ENCODE results near the gene ANKS3.

The ANKS3 gene

DNA sequence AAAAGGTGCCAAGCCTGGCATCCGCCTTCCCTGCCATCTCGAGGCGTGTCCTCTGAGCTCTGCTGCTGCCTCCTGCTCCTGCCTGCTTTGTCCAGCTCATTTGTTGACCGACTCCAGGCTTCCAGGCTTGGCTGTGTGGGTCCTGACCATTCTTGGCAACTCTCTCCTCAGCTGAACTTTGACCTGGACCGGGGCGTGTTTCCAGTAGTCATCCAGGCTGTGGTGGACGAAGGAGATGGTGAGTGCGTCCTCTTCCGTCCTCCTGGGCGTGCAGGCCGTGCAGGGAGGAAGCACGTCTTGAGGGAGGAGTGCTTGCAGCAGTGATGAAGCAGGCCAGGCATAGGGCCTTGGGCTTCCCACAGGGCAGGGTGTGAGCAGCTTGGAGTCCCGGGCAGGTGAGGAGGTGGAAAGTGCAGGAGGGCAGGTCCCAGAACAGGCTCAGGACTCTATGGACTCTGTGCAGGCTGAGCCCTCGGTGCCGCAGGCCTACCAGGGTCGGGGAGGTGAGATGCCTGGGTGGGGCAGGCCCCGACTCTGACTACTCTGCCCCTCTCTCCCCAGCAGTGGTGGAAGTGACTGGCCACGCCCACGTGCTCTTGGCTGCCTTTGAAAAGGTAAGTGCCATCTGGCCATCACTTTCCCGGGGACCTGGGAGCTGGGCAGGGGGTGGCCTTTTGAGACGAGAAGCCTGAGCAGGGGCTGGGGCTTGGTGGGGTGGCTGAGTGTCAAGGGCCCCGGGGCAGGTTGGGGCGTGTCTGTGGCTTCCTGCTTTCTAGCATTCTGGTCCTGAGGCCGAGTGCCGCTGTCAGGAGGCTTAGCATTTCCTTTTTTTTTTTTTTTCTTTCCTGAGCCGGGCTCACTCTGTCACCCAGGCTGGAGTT lies 69.3 kb downstream of the ANKS3 start:
- DNase-seq = peak; percentile 36 to 40

DNA sequence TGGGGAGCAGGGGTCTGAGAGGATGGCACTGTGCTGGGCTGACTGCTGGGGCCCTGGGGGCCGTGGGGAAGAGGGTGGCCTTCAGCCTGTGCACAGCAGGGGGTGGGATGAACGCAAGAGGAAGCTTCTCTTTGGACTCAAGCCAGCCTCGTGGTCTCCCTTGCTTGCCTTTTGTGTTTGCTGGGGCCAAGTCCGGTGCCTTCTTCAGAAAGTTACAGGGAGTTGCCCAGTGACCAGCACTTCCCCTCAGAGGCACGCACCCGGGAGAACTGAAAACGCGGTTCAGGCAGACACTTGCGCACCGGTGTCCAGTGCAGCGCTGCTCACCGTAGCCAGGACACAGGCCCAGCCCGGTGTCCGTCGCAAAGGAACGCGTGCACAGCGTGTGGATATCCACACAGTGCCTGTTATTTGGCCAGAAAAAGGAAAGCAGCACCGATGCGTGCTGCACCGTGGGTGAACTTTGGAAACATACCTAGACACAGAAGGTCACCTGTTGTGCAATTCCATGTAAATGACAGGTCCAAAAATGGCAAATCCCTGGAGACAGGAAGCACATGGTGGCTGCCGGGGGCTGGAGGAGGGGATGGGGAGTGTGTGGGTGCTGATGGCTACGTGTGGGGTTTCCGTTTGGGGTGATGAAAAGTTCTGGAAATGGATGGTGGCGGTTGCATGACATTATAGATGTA lies 70.2 kb downstream of the ANKS3 start:
- DNase-seq = peak; percentile 56 to 67

DNA sequence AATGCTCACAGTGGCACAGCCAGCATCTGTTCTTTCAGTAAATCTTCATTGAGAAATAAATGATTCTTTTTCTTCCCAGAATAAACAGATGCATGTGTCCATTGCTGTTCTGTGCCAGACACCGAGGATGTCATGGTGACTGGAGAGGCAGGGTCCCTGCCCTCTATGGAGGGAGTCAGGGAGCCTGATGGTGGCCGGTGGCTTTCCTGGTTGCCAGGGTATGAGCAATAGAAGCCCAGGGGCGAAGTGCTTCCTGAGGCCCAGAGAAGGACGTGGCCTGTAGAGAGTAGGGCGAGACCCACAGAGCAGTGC lies 70.7 kb downstream of the ANKS3 start:
- DNase-seq = no peak

DNA sequence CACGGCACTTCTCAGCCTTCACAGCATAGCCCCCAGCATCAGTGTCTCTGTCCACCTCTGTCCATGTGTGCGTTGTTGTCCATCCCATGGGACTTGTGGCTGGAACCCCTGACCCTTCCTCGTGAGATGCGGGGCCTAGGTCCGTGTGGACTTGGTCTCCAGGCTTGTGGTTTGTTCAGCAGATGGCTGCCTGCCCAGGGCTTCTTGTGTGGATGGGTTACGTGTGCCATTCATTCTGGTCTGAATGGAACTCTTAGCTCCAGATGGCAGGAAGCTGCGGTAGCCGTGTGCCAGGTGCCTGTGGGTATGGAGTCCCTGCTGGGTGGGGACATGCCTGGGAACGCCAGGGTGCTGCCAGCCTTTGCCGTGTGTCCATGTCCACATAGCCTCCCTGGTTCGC lies 72.4 kb downstream of the ANKS3 start:
- DNase-seq = no peak

DNA sequence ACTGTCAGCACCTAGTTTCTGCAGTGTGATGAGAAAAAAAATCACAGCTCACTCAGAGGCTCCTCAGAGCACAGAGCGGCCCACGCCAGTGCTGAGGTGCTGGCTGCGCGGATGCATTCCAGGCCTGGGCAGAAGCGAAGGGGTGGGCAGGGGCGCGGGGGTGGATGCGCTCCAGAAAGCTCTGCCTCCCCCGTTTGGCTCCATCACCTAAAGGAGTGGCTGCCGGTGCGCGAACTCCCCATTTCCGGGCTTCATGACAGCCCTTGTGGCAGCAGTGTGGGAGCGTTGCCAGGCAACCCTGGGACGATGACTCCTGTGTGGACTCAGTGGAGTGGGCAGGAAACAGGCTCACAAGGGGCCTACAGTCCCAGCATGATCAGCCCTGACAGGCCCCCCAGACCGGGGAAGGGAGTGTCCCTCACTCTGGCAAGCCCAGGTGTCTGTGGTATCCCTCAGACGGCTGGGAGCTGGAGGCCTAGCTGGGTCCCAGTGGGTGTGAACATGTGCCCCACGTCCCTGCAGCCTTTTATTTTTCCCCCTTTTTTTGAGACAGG lies 73.5 kb downstream of the ANKS3 start:
- no peak for DNase-seq

DNA sequence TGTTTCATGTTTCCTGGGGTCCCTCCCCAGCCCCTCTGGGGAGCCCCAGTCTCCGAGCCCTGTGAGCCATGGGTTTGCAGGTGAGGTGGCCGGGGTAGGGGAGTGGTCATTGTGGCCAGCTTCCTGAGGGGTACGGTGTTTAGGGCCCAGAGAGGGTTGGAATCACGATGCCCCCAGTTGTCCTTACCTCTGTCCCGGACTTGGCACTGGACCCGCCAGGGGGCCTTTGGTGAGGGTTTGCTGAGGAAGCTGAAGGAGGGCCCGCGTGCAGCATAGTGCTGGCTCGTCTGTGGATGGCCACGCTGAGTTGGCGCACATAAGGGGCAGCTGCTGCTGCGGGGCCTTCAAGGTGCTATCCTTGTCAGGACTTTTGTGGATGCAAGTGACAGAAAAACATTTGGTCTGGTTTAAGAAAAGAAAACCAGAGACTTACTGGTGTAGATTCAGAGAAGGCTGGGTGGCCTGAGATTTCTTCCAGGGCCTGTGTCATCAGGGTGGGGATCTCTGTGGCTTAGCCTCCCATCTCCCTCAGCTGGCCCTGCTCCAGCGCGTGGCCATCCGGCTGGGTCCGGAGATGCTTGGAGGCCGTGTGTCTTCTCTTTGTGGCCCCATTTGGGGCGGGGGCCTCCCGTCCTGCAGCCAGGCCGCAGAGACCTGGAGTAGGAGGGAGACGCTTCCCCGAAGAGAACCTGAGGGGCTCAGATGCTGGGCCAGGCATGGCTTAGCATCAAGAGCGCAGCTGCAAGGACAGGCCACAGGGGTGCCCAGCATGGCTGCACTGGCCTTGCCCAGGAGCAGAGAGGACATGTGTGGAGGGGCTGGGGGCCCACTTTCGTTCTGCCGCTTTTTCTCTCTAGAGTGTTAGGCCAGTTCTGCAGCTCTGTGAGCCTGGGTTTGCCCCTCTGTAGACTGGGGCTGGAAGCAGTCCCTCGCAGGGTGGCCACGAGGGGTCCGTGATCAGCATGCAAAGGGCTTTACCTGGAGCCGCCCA lies 74.4 kb downstream of the ANKS3 start:
- no peak for DNase-seq

DNA sequence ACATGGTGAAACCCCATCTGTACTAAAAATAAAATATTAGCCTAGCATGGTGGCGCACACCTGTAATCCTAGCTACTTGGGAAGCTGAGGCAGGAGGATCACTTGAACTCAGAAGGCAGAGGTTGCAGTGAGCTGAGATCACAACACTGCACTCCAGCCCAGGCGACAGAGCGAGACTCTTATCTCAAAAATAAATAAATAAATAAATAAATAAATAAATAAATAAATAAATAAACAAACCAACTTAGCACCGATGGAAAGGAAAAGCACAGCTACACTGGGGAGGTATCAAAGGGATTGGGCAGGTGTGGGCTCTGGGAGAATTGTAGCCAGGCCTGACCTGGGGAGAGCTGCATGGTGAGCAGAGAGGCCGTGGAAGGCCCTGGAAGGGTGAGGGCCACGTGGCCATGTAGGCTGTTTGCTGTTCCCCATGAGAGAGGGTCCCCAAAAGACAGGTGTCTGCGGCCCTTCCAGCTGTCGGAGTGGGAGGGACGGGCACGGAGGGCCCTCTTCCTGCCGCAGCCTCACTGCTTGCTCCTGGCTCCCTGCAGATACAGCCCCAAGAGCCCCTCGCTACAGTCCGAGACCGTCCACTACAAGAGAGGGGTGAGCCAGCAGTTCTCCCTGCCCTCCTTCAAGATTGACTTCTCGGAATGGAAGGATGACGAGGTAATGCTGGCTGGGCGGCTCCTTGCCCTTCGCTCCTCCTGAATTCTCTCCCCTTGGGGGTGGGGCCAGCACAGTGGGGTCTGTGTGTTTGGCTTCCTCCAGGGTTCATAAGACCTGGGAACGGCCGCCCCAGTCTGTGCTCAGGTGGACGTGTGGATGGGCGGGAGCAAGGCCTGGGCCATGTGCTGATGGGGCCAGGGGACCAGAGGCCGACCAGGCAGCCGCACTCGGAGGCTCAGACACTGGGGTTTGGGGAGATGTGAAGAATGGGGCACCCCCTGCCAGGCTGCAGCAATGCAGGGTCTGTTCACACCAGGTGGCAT lies 77.1 kb downstream of the ANKS3 start:
- no peak for DNase-seq

DNA sequence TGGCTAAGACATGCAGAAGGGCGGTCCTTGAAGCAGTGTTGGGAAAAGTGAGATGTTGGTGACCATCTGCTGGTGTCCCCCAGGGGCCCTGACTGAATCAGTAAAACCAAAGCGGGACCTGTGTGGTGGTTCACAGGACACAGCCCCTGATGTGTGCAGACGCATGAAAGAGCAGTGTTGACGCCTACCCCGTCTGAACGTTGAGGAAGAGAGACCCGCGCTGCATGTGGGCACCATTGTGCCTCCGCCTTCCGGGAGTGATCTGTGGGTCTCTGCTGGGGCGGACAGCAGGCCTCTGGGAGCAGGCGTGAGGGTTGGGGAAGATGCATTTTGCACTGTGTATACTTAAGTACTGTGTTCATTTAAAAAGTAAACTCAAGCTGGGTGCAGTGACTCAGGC lies 77.8 kb downstream of the ANKS3 start:
- DNase-seq = no peak

DNA sequence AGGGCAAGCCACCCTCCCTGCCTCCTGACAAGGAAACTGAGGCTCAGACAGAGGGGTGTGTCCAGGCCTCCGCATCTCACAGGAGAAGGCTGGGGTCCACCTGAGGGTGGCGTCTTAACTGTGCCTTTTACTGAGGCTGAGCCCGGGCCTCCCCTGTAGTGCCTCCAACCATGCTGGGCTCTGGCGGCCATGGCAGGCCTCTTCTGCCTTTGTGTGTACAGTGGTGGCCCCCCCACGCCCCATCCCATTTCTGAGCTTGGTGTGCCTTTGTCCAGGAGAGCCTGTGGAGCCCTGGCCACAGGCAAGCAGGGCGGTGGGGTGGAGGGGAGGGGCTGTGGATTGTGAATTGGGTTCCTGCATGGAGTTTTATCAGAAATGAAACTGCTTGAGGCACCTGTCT lies 78.3 kb downstream of the ANKS3 start:
- DNase-seq = no peak

DNA sequence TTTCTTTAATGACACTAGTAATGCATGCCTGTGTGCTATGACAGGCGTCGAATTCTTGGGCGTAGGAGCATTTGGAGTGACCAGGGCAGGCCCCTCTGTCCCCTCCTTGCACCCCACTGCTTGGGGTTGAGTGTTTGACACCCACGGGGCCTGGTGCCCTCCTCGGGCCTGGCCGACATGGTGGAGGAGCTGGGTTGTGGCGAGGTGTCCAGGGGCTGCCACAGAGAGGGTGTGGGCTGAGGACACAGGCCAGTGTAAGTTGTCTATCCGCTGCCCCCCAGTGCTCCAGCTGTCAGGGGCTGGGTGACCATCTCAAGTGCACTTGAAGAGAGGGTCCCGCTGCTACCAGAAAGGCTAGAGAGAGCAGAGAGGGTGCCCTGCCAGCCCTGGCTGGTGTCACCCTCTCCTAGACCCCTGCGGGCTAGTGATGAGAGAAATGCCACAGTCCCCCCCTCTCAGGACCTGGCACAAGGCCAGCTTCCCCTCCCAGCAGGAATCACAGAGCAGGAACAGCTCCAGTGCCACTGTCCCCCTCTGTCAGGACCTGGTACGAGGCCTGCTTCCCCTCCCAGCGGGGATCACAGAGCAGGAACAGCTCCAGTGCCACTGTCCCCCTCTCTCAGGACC lies 79.0 kb downstream of the ANKS3 start:
- DNase-seq = no peak

DNA sequence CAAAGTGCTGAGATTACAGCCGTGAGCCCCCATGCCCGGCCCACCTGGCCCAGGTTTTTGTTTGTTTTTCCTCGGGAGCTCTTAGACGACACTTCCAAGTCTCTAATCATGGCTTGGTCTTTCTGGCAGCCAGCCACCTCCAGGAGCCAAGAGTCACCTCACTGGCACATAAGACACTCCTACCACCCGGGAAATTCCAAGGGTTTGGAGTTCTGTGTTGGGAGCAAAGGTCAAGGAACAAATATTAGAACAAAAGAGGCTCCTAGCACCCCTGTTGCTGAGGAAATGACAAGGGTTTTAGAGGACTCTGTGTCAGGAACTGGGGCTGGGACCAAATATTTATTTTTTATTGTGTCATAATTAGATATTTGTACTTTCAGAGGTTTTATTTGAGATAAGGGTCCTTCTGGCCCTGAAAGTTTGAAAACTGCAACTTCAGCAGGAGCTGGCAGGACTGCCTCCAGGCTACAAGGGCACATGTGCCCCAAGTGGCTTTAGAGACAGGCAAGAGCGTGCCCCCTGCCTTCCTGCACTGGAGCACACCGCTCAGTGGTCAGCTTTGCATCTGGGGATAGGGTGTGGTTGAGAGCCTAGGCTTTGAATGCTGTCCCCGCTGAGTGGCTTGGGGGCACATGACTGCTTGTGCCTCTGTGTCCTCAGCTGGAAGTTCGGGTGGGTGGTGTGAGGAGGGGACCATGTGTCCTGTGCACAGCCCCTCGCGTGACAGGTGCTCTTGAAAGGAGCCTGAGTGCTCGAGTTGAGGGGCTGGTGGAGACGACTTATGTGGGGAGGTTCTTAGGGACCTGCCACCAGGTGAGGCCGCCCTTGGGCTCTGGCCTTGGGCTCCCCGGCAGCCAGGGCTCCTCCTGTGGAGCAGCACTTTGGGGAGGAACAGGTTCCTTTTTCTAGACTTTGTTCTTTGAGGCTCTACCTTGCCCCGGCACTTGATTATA lies 79.8 kb downstream of the ANKS3 start:
- DNase-seq = no peak

DNA sequence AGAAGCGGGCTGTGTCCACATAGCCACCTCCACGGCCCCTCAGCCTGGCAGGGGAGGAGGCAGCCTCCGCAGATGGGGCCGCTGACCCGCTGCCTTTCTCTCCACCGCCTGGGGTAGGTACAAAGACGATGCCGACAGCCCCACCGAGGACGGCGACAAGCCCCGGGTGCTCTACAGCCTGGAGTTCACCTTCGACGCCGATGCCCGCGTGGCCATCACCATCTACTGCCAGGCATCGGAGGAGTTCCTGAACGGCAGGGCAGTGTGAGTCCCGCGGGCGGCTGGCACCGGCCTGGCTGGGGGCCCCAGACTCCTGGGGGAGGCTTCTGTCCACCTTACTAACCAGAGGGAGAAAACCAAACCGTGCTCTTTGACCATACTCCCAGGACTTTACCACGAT lies 81.5 kb downstream of the ANKS3 start:
- no peak for DNase-seq

DNA sequence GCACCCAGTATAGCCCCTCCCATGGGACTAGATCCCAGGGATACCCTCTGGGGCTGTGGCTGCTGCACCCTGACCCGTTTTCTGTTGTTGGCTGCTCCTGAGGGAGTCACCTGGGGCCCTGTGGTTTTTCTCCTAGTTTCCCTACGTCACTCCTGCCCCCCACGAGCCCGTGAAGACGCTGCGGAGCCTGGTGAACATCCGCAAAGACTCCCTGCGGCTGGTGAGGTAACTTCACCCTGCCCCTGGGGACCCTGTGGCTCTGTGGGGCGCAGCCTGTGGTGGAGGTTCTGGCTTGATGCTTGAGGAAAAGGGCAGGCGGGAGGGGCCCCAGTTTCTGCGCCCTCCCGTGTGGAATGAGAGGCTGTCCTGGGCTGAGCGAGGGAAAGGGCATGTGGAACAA lies 82.2 kb downstream of the ANKS3 start:
- DNase-seq = no peak

DNA sequence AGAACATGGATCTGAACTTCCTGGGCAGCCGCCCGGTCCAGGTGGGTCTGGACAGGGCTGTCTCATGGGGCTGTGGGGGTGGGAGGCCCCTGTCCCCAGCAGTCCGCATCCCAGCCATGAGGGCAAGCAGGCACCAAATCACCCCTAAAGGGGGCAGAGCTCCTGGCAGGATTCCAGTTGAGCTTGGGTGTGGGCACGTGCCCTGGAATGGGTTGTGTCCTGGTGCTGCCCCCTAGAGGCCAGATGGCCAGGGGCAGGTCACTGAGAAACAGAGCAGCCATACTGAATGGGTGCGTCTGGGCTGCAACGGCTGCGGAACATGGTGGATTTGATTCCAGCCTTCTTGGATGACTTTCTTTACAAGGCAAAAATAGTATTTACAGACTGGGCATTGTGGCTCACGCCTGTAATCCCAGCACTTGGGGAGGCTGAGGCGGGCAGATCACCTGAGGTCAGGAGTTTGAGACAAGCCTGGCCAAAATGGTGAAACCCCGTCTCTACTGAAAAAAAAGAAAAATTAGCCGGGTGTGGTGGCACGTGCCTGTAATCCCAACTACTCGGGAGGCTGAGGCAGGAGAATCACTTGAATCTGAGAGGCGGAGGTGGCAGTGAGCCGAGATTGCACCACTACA lies 83.5 kb downstream of the ANKS3 start:
- DNase-seq = peak in 1 of 2 experiments; percentile 7

DNA sequence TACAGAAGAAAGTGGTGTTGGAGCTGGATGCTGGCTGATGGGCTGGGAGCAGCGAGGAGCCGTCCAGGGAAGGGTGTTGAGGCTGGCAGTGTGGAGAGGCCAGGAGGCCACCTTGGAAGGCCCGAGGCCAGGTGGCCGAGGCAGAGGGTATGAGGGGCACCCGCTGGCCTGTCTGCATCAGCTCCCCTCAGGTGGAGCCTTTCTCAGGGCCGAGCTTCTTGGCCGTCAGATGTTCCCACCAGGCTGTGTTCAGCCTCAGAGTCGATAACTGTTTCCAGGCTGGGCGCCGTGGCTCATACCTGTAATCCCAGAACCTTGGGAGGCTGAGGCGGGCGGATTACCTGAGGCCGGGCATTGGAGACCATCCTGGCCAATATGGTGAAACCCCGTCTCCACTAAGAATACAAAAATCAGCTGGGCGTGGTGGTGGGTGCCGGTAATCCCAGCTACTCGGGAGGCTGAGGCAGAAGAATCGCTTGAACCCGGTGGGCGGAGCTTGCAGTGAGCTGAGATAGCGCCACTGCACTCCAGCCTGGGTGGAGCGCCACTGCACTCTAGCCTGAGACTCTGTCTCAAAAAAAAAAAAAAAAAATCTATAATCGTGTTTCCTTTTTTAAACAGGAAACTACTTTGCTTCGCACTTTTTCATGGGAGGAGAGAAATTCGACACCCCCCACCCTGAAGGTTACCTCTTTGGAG lies 84.2 kb downstream of the ANKS3 start:
- DNase-seq = no peak

DNA sequence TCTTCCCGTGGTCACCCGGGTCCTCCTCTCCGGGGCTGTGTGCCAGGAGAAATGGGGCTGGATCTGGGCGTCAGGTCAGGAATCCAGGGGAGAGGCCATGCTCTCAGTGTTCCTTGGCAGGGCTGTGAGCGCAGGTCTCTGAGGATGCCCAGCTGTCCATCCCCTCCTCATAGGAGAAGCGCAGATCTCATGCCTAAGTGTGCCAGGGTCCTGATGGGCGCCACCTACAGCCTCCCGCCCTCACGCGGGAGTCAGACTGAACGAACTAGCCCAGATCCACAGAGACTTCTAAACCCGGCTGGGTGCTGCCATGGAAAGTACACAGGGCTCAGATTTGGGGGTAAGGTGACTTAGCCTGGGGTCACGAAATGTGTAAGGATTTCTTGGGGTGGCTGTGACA lies 85.2 kb downstream of the ANKS3 start:
- DNase-seq = no peak

DNA sequence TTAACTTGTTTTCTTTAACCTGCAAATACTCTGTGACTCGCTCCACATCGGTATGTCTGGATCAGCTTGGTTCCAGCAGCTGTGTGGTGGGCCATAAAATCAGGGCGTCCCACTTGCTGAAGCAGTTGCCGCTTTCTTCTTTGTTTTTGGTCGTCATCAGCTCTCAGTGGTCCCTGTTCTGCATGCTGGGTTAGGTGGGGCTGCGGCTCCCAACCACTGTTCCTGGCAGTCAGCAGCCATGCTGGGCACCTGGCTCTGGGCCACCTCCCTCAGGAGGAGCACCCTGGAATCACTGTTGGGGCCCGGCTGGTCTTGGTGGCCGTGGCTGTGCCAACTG lies 86.5 kb downstream of the ANKS3 start:
- no peak for DNase-seq

DNA sequence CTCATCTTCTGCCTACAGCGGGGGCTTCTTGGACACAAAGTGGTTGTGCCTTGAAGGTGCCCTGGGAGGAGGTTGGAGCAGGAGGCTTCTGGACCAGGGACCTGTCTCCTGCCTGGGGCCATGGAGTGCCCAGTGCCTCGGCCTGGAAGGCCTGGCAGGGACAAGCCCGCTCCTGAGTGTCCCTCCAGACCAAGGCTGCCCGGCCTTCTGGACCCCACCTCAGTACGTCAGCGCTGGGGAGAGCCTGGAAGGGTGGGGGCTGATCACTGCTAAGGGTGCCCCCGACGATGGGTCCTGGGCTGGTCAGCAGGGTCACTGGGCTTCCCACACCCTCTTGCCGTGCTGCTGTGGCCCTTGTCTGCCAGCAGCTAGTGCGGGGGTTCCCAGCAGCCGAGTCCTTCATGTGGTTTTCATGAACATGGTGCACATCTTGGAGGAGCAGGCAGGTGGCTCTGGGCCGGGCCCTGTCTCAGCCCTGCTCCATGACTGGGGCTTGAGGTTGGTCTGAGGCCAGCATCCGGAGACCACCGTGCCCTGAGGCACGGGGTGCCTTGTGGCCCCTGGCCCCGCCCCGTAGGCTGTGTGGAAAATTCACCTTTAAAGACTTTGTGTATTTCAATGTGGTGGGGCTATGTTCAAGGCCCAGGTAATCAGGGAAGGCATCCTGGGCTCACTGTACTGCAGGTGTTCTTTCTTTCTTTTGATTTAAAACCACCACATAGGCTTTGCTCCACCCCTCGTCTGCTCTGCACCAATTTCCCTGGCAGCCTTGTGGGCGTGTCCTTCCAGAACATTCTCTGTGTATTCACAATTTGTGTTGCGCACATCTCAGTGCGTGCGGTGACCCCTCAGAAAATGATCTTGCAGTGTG lies 87.1 kb downstream of the ANKS3 start:
- no peak for DNase-seq

Data from Kasumi-1 (cell line).